22Rv1 (cell line): ENCODE results near the gene S100A11.

Source experiments
- H3K27ac ChIP-seq: fragments of 450-650 bp; 2 replicates; pipeline ENCODE4 v1.5.1; 2017
- ZFX ChIP-seq: fragments of 450-650 bp; IDR thresholded peaks from 2 replicates; pipeline ENCODE4 v1.6.1; 2017; ENCODE audit warnings: antibody characterized with exemption, borderline replicate concordance
- TF ChIP-seq, protein P1 (sequence below): fragments of 450-650 bp; IDR thresholded peaks from 2 replicates; pipeline ENCODE4 v1.5.1; 2017; ENCODE audit warnings: mild to moderate bottlenecking

The S100A11 gene

GRCh38 chr1:151990058-151990855 lies 46.5 kb downstream of the S100A11 start:
- no peak for TF ChIP-seq ZFX
- TF ChIP-seq, protein P1, sequence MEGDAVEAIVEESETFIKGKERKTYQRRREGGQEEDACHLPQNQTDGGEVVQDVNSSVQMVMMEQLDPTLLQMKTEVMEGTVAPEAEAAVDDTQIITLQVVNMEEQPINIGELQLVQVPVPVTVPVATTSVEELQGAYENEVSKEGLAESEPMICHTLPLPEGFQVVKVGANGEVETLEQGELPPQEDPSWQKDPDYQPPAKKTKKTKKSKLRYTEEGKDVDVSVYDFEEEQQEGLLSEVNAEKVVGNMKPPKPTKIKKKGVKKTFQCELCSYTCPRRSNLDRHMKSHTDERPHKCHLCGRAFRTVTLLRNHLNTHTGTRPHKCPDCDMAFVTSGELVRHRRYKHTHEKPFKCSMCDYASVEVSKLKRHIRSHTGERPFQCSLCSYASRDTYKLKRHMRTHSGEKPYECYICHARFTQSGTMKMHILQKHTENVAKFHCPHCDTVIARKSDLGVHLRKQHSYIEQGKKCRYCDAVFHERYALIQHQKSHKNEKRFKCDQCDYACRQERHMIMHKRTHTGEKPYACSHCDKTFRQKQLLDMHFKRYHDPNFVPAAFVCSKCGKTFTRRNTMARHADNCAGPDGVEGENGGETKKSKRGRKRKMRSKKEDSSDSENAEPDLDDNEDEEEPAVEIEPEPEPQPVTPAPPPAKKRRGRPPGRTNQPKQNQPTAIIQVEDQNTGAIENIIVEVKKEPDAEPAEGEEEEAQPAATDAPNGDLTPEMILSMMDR = no peak
- H3K27ac ChIP-seq = peak overlapping the region; percentile 87

GRCh38 chr1:151989211-151989862 lies 47.5 kb downstream of the S100A11 start:
- H3K27ac ChIP-seq = peak overlapping the region; percentile 87
- TF ChIP-seq, protein P1 = no peak
- no peak for TF ChIP-seq ZFX

DNA sequence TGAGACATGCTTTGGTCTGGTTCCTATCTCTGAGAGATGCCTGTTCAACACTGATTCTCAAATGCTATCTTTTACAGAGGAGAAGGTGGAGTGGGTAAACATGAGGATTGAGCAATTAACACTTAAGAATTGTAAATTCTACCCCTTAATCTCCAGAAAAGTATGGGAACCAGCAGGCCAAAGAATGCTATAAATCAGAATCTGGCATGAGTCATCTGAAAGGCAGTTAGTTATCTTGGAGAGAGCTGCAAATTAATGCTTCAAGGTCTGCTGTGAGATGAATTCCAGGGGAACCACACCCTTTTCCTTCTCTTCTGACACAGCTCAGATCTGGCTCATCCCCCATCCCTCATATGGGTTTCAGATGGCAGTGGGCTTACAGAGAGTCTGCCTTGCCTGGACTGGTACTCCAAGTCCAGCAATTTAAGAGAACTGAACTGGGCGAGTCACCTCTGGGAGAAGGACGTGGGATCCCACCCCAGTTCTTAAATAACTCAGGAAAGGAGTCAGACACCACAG lies 48.3 kb downstream of the S100A11 start:
- TF ChIP-seq ZFX = no peak
- TF ChIP-seq, protein P1 = no peak
- H3K27ac ChIP-seq = peak overlapping the region; percentile 87

GRCh38 chr1:151986501-151987190 lies 50.2 kb downstream of the S100A11 start:
- H3K27ac ChIP-seq = no peak overlapping the region

DNA sequence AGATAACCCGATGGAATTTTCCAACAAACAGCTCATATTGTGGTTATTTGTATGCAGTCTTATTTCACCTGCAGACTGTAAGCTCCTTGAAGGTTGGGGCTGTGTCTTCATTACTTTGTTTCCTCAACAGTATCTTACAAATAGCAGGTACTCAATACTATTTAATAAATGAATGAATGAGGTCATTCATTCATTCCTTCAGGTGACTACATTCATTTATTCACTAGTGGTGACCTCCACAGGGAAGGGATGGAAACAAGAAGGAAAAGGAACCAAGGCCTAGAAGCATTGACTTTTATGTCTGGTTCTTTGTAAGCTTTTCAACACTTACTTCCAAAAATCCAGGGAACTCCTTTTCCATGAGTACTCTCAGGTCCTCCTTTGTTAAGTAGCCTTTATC lies 51.0 kb downstream of the S100A11 start:
- no peak overlapping the region for H3K27ac ChIP-seq
- TF ChIP-seq ZFX = no peak
- TF ChIP-seq, protein P1 = no peak

More at GRCh38 chr1:151986501-151987190, 50.2 kb downstream of the S100A11 start:
- TF ChIP-seq ZFX = no peak
- TF ChIP-seq, protein P1 = no peak

GRCh38 chr1:151985270-151985669 lies 51.5 kb downstream of the S100A11 start:
- H3K27ac ChIP-seq = no peak overlapping the region
- TF ChIP-seq ZFX = no peak
- TF ChIP-seq, protein P1 = no peak
